Measurements from ENCODE around the gene ADAMTS17.

- TF ChIP-seq, protein P1, sequence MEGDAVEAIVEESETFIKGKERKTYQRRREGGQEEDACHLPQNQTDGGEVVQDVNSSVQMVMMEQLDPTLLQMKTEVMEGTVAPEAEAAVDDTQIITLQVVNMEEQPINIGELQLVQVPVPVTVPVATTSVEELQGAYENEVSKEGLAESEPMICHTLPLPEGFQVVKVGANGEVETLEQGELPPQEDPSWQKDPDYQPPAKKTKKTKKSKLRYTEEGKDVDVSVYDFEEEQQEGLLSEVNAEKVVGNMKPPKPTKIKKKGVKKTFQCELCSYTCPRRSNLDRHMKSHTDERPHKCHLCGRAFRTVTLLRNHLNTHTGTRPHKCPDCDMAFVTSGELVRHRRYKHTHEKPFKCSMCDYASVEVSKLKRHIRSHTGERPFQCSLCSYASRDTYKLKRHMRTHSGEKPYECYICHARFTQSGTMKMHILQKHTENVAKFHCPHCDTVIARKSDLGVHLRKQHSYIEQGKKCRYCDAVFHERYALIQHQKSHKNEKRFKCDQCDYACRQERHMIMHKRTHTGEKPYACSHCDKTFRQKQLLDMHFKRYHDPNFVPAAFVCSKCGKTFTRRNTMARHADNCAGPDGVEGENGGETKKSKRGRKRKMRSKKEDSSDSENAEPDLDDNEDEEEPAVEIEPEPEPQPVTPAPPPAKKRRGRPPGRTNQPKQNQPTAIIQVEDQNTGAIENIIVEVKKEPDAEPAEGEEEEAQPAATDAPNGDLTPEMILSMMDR (conservative IDR thresholded peaks at IDR 0.05), result no peak
- TF ChIP-seq EZH2 (IDR thresholded peaks at IDR 0.05; ENCODE audit: low read depth), result no peak
Measured at GRCh38 chr15:100048736-100049135, 293.0 kb downstream of the ADAMTS17 start.
